B cell (primary cell): ENCODE measurements around the gene CAMK1. TPM values are rescaled to one million over a fixed set of nuclear protein-coding genes. Genes with fewer than 3 reads are reported as not detected.

ENCODE experiments used
- ATAC-seq: fragments of 200-7000 bp; cut with Tn5 transposase; one replicate; pipeline ENCODE4 v1.10.0; 2021; ENCODE audit warnings: low read depth, mild to moderate bottlenecking, moderate number of reproducible peaks, moderate library complexity
- CTCF ChIA-PET: fragments of 350-600 bp; sonication (Branson Sonifier 250); formaldehyde crosslinking; loops from one replicate; lab custom pipeline; 2021; ENCODE audit warnings: antibody characterized with exemption, inconsistent platforms; lab: Charles Lee
- POLR2A ChIA-PET: fragments of 350-600 bp; sonication (Branson Sonifier 250); formaldehyde crosslinking; loops from one replicate; lab custom pipeline; 2021; ENCODE audit warnings: antibody characterized with exemption; lab: Charles Lee
- DNase-seq: peaks from one replicate; pipeline ENCODE4 v3.0.0; 2013
- H2AFZ ChIP-seq: 2 replicates; pipeline ENCODE4 v1.6.1; 2012; ENCODE audit warnings: mild to moderate bottlenecking, low read depth, low read length; ENCODE audit not compliant: insufficient read depth, poor library complexity, severe bottlenecking
- H3K27ac ChIP-seq, 2 donors: 1 replicate in 1 of 2; 2 replicates in 1 of 2; pipeline ENCODE4 v1.5.1; 2012 to 2013; ENCODE audit warnings: low read length in 2 of 2, mild to moderate bottlenecking in 2 of 2, moderate library complexity in 1 of 2
- H3K27me3 ChIP-seq, 4 experiments: fragments of 200-600 bp in 1 of 4; sonication (generic) in 1 of 4; replicated peaks in 1 of 4; 1 replicate in 2 of 4; 2 replicates in 2 of 4; pipeline versions ENCODE4 v1.6.1 to v1.7.0; 2013 to 2016; ENCODE audit warnings: low read length in 3 of 4, mild to moderate bottlenecking in 2 of 4, mixed read lengths in 1 of 4, moderate library complexity in 1 of 4; ENCODE audit not compliant: insufficient read depth in 4 of 4, control insufficient read depth in 3 of 4; ENCODE audit errors: control extremely low read depth in 1 of 4
- H3K36me3 ChIP-seq, 2 experiments: replicated peaks in 1 of 2; 1 replicate in 1 of 2; 2 replicates in 1 of 2; pipeline versions ENCODE4 v1.6.1 to v1.7.1; 2013; ENCODE audit warnings: low read length in 1 of 2; ENCODE audit not compliant: insufficient read depth in 2 of 2, control insufficient read depth in 1 of 2; ENCODE audit errors: control extremely low read depth in 1 of 2, extremely low read depth in 1 of 2
- H3K4me1 ChIP-seq, 2 donors: fragments of 200-600 bp in 1 of 2; sonication (generic) in 1 of 2; 1 replicate in 1 of 2; 2 replicates in 1 of 2; pipeline versions ENCODE4 v1.5.1 to v1.6.1; 2013 to 2017; ENCODE audit warnings: low read length in 2 of 2; ENCODE audit not compliant: control insufficient read depth in 2 of 2, insufficient read depth in 2 of 2
- H3K4me2 ChIP-seq: replicated peaks from 2 replicates; pipeline ENCODE3; 2012; ENCODE audit warnings: mild to moderate bottlenecking, low read depth, low read length; ENCODE audit not compliant: poor library complexity, severe bottlenecking
- H3K4me3 ChIP-seq, 5 experiments: fragments of 200-600 bp in 1 of 5; sonication (generic) in 1 of 5; 1 replicate in 3 of 5; 2 replicates in 2 of 5; pipeline versions ENCODE4 v1.5.1 to v1.7.0; 2011 to 2016; ENCODE audit warnings: low read length in 4 of 5, mild to moderate bottlenecking in 4 of 5, low read depth in 2 of 5, control low read depth in 1 of 5, moderate library complexity in 1 of 5; ENCODE audit not compliant: insufficient read depth in 1 of 5; ENCODE audit errors: control extremely low read depth in 1 of 5, extremely low read depth in 1 of 5
- H3K79me2 ChIP-seq: fragments of 200-600 bp; sonication (generic); one replicate; pipeline ENCODE4 v1.6.0; 2016; ENCODE audit warnings: low read length; ENCODE audit not compliant: control insufficient read depth, insufficient read depth
- H3K9ac ChIP-seq: fragments of 200-600 bp; sonication (generic); 2 replicates; pipeline ENCODE4 v1.6.1; 2017; ENCODE audit warnings: mild to moderate bottlenecking, low read length, moderate library complexity
- H3K9me3 ChIP-seq, 3 donors: one replicate each; pipeline versions ENCODE4 v1.6.1 to v1.7.1; 2013; ENCODE audit warnings: low read length in 2 of 3; ENCODE audit not compliant: control insufficient read depth in 2 of 3, insufficient read depth in 1 of 3; ENCODE audit errors: control extremely low read depth in 1 of 3
- H4K20me1 ChIP-seq: 2 replicates; pipeline ENCODE4 v1.6.0; 2012; ENCODE audit warnings: mild to moderate bottlenecking, low read length; ENCODE audit not compliant: insufficient read depth, control insufficient read depth, poor library complexity, severe bottlenecking
- H3K27ac Mint-ChIP-seq: one replicate; pipeline ENCODE4 v1.8.0; 2021; ENCODE audit warnings: mixed read lengths
- H3K27me3 Mint-ChIP-seq: one replicate; pipeline ENCODE4 v1.8.0; 2021; ENCODE audit warnings: mixed read lengths
- H3K4me1 Mint-ChIP-seq: one replicate; pipeline ENCODE4 v1.8.0; 2021; ENCODE audit warnings: mixed read lengths
- H3K4me3 Mint-ChIP-seq: one replicate; pipeline ENCODE4 v1.8.0; 2021; ENCODE audit warnings: mixed read lengths
- H3K9me3 Mint-ChIP-seq: one replicate; pipeline ENCODE4 v1.8.0; 2022; ENCODE audit warnings: mixed read lengths; ENCODE audit not compliant: insufficient read depth
- EZH2 ChIP-seq: IDR thresholded peaks from 2 replicates; pipeline ENCODE4 v1.6.1; 2012; ENCODE audit warnings: borderline replicate concordance, low read depth, mild to moderate bottlenecking, moderate library complexity, low read length; ENCODE audit not compliant: insufficient read depth, poor library complexity, severe bottlenecking
- WGBS: methylation state at CpG from one replicate; pipeline ENCODE4 v1.1.5; 2013; ENCODE audit warnings: missing lambda C conversion rate; ENCODE audit not compliant: insufficient coverage; 5-methylcytosine and 5-hydroxymethylcytosine counted together
- intact Hi-C: fragments of 100-400 bp; cut with micrococcal nuclease; formaldehyde crosslinking; loops from one replicate; pipeline ENCODE4 v1.10.0; 2022
- polyA plus RNA-seq: library from polyadenylated mRNA; depleted of rRNA; stranded (reverse); fragments of >200 nt; gene quantifications from 2 replicates; pipeline ENCODE4 v1.2.3, GENCODE V29; 2012
- total RNA-seq, 2 donors: library from RNA; stranded (reverse); fragments of 120-200 nt in 1 of 2; gene quantifications; 1 replicate in 1 of 2; 2 replicates in 1 of 2; pipeline versions ENCODE4 v1.2.3 to v1.2.4, GENCODE V29; 2013 to 2022
- TF ChIP-seq, protein P1 (sequence below): fragments of 200-600 bp; IDR thresholded peaks from one replicate; pipeline ENCODE4 v1.8.0; 2022; ENCODE audit warnings: antibody characterized with exemption, mild to moderate bottlenecking

CAMK1 gene
- total and polyA plus RNA-seq, 2 donors (not counting 1 experiment from before 2014, with no cell fraction given): 0.57 to 0.82 TPM

DNA sequence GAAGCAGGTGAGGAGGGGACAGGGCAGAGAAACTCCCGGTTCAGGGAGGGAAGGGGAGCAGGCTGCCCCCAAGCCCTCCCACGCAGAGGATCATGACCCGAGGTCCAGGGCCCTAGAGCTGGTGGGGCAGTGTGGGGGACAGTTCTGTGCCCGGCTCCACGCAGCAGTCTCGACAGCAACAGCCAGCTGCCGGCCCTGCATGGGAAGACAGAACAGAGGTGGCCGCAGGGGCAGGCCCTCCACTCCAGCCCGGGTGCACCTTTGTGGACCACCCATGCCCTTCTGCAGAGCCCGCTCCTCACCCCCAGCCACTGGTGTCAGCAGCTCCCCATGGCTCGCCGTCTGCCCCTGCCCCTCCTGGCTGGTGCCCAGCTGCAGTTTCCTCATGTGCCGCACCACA is 12.3 kb downstream of the CAMK1 start:
- intact Hi-C loops: loop anchor here (10.0 kb wide), 1 partner anchor 227 kb away; the partner anchor contains the start of gene EMC3
- Histone ChIP-seq H3K4me2 (no peak overlapping the region), H3K36me3 (peaks cover 4 to 62% of the 10 kb centered on the region in 2 experiments), H3K4me1 (peaks cover 6% of the 10 kb centered on the region in 2 donors), H2AFZ (no peak overlapping the region), H3K27me3 (no peaks in the 10 kb centered on the region), H3K4me3 (no peak overlapping the region), H3K9ac (no peak overlapping the region), H3K27ac (no peak overlapping the region), H3K9me3 (peaks cover 0 to 3% (median 0%) of the 10 kb centered on the region in 3 donors), H3K79me2 (peaks cover 12% of the 10 kb centered on the region), H4K20me1 (peaks cover 13% of the 10 kb centered on the region)
- Mint-ChIP-seq H3K27me3 (no peaks in the 10 kb centered on the region), H3K4me3 (no peak overlapping the region), H3K27ac (no peak overlapping the region), H3K9me3 (no peaks in the 10 kb centered on the region), H3K4me1 (peaks cover 14% of the 10 kb centered on the region)
- POLR2A ChIA-PET: no interaction called here
- TF ChIP-seq, protein P1, sequence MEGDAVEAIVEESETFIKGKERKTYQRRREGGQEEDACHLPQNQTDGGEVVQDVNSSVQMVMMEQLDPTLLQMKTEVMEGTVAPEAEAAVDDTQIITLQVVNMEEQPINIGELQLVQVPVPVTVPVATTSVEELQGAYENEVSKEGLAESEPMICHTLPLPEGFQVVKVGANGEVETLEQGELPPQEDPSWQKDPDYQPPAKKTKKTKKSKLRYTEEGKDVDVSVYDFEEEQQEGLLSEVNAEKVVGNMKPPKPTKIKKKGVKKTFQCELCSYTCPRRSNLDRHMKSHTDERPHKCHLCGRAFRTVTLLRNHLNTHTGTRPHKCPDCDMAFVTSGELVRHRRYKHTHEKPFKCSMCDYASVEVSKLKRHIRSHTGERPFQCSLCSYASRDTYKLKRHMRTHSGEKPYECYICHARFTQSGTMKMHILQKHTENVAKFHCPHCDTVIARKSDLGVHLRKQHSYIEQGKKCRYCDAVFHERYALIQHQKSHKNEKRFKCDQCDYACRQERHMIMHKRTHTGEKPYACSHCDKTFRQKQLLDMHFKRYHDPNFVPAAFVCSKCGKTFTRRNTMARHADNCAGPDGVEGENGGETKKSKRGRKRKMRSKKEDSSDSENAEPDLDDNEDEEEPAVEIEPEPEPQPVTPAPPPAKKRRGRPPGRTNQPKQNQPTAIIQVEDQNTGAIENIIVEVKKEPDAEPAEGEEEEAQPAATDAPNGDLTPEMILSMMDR: no peak
- TF ChIP-seq EZH2: no peak
- no peak for DNase-seq
- CTCF ChIA-PET: no interaction called here
- WGBS: 96% methylated on average over 13 of the region's 13 CpGs
- ATAC-seq: no peak

- H3K27ac Mint-ChIP-seq: no peak overlapping the region
- ChIA-PET POLR2A (interaction anchor here (1.0 kb wide), 1 partner anchor 12 kb away, joined by 5 read pairs; no protein-coding TSS in a partner anchor), CTCF (no interaction called here)
- Histone ChIP-seq H3K79me2 (peaks cover 28% of the 10 kb centered on the region), H3K27me3 (no peaks in the 10 kb centered on the region), H3K9me3 (no peaks in the 10 kb centered on the region), H4K20me1 (peaks cover 13% of the 10 kb centered on the region), H3K9ac (no peak overlapping the region), H3K4me3 (no peak overlapping the region), H3K4me1 (peaks cover 28 to 29% of the 10 kb centered on the region in 2 donors), H3K4me2 (no peak overlapping the region), H2AFZ (no peak overlapping the region), H3K27ac (no peak overlapping the region), H3K36me3 (peaks cover 4 to 59% of the 10 kb centered on the region in 2 experiments)
- intact Hi-C loops: loop anchor here (10.0 kb wide), 1 partner anchor 230 kb away; the partner anchor contains the start of gene EMC3
- no peaks in the 10 kb centered on the region for H3K27me3 Mint-ChIP-seq
- H3K9me3 Mint-ChIP-seq: no peaks in the 10 kb centered on the region
- ATAC-seq (no peak), DNase-seq (no peak)
- H3K4me1 Mint-ChIP-seq: peaks cover 41% of the 10 kb centered on the region
- H3K4me3 Mint-ChIP-seq: no peak overlapping the region
- 92% methylated on average over 7 of the region's 8 CpGs for WGBS
- no peak for TF ChIP-seq EZH2
- TF ChIP-seq, protein P1: no peak
Measured at GRCh38 chr3:9754678-9755077, 15.1 kb downstream of the CAMK1 start.
